ACHN (cell line): ENCODE data around the gene MTA3.

Experiments used
- DNase-seq: peaks from one replicate; pipeline ENCODE4 v3.0.0-alpha.2; 2015
- in situ Hi-C: cut with HindIII; loops from 2 replicates; pipeline ENCODE4 v1.10.0; 2017; ENCODE audit warnings: low sequenced_read_pairs, low pct_ligation_motif_present, low pct_unique_long_range_greater_than_20kb

MTA3 gene

GRCh38 chr2:42804891-42805290 lies 236.5 kb downstream of the MTA3 start:
- in situ Hi-C loops: no loop called here
- no peak for DNase-seq
